ENCODE results near the gene DNMT3B.

Gene DNMT3B

DNA sequence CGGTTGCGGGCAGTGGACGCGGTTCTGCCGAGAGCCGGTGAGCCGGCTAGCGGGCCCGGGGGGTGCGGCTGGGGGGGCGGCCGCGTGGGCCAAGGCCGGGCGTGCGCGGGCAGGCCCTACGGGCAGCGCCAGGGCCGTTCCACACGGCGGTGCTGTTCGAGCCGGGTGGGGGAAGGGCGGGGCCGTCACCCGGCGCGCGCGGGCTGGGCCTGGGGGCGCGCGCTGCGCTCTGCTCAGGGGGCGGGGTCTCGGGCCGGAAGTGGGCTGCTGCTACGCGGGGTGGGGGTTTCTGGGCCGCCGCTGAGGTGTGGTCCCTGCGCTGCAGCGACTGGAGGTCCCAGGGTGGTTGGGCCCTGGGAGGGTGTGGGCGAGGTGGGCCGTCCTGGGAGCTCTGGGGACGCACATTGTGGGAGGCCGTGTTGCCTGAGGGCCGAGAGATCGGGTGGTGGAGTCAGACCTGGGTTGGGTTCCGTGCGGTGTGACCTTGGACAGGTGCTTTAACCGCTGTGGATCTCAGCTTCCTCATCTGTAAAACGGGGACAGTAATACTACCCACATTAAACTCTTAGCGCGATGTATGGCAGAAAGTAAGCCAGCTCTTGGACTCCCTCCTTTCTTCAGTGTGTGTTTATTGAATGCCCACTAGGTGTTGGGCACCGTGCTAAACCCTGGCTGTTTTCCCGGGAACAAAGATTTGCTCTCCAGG, 58.0 kb downstream of the DNMT3B start:
- DNase-seq (ENCODE audit: low read depth): peak; percentile 37
- TF ChIP-seq, protein P1, sequence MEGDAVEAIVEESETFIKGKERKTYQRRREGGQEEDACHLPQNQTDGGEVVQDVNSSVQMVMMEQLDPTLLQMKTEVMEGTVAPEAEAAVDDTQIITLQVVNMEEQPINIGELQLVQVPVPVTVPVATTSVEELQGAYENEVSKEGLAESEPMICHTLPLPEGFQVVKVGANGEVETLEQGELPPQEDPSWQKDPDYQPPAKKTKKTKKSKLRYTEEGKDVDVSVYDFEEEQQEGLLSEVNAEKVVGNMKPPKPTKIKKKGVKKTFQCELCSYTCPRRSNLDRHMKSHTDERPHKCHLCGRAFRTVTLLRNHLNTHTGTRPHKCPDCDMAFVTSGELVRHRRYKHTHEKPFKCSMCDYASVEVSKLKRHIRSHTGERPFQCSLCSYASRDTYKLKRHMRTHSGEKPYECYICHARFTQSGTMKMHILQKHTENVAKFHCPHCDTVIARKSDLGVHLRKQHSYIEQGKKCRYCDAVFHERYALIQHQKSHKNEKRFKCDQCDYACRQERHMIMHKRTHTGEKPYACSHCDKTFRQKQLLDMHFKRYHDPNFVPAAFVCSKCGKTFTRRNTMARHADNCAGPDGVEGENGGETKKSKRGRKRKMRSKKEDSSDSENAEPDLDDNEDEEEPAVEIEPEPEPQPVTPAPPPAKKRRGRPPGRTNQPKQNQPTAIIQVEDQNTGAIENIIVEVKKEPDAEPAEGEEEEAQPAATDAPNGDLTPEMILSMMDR (conservative IDR thresholded peaks at IDR 0.05; ENCODE audit: low read depth, low read length): peak; percentile 4

DNA sequence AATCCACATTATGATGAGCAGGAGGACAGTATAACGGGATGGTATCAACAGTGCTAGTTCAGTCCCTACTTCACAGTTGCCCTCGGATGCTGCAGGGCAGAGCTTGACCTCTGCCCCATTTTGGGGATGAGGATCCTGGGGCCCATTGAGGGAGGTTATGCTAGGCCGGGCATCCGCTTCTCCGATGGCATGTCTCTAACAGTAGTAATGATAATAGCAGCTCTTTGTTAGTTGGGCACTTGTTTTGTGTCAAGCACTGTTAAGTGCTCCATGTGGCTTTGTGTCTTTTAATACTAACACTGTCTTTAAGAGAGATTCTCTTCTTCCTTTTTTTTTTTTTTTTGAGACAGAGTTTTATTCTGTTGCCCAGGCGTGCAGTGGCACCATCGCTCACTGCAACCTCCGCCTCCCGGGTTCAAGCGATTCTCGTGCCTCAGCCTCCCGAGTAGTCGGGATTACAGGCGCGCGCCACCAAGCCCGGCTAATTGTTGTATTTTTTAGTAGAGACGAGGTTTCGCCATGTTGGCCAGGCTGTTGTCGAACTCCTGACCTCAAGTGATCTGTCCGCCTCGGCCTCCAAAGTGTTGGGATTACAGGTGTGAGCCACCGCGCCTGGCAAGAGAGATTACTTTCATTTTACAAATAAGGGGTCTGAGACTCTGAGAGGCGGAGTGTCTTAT, 58.7 kb downstream of the DNMT3B start:
- TF ChIP-seq, protein P1 (conservative IDR thresholded peaks at IDR 0.05; ENCODE audit: low read depth, low read length): no peak
- peak overlapping the region; percentile 91 for H3K4me3 ChIP-seq (ENCODE audit: low read depth, low read length)
- no peak for DNase-seq (ENCODE audit: low read depth)

More for the DNA sequence above, 58.0 kb downstream of the DNMT3B start:
- H3K4me3 ChIP-seq (ENCODE audit: low read depth, low read length): peak overlapping the region; percentile 91

DNA sequence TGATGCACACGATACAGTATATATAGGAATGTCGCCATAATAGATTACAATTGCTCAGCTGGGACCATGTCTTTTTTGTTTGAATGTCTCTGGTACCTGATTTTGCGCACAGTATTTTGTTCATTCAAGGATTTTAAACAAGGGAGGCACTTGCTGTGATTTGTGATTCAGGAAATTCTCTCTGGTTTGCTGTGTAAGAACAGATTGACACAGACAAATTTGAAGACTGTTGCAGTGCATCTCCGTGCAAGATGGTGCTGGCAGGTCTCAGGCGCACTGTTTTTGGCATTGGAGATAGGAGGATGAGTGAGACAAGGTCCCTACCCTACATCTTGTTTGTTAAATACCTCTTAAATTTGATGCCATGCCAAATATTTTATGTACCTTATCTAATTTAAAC, 60.0 kb downstream of the DNMT3B start:
- no peak overlapping the region for H3K4me3 ChIP-seq (ENCODE audit: low read depth, low read length)
- TF ChIP-seq, protein P1 (conservative IDR thresholded peaks at IDR 0.05; ENCODE audit: low read depth, low read length): no peak

DNA sequence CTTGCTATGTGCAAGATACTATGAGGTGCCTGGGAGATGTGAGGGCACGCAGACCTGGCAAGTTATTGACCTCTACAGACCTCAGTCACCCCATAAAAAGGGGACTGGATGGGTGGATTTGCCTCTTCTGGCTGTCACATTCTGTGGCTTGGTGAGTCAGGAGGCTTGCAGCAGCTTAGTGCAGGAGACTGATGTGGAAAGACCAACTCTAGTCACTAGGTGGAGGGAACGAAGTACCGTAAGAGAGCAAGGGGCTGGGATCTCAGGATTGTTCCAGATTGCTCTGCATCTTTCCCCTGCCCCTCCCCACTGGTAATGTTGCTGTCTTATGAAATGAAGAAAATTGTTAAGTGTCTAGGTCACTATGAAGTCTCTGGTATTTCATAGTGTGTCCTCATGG, 60.9 kb downstream of the DNMT3B start:
- H3K4me3 ChIP-seq (ENCODE audit: low read depth, low read length): no peak overlapping the region
- DNase-seq (ENCODE audit: low read depth): peak; percentile 88
- TF ChIP-seq, protein P1 (conservative IDR thresholded peaks at IDR 0.05; ENCODE audit: low read depth, low read length): peak; percentile 47

More for the DNA sequence above, 60.0 kb downstream of the DNMT3B start:
- DNase-seq (ENCODE audit: low read depth): no peak

DNA sequence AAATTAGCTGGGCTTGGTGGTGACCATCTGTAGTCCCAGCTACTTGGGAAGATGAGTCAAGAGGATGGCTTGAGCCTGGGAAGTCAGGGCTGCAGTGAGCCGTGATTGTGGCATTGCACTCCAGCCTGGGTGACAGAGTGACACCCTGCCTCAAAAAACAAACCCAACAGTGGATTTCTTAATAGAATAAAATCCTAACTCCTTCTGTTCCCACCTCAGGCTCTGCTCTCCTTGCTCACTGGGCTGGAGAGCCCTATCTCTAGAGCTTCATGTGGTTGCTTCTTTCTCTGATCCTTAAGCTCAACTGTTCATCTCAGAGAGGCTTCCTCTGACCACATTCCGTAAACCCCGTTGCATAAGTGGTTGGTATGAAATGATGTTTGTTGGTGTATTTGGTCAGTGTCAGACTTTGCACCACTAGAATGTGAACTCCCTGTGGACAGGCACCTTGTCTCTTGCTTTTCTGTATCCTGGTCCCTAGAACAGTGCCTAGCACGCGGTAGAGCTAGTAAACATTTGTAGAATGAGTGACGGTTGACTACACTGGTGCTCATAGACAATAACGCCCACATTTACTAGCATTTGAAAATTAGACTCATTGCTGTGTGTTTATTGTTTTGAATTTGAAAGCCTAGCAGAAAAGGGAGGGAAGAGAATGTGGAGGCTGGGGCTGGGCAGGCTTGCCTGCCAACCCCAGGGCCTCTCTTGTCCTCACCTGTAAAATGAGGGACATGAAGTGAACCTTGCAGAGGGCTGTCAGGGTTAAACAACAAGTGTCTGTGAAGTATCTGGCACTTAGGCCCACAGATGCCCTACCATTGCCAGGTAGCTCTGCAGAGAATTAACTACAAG, 61.8 kb downstream of the DNMT3B start:
- peak; percentile 63 for DNase-seq (ENCODE audit: low read depth)
- TF ChIP-seq, protein P1 (conservative IDR thresholded peaks at IDR 0.05; ENCODE audit: low read depth, low read length): no peak
- H3K4me3 ChIP-seq (ENCODE audit: low read depth, low read length): no peak overlapping the region

DNA sequence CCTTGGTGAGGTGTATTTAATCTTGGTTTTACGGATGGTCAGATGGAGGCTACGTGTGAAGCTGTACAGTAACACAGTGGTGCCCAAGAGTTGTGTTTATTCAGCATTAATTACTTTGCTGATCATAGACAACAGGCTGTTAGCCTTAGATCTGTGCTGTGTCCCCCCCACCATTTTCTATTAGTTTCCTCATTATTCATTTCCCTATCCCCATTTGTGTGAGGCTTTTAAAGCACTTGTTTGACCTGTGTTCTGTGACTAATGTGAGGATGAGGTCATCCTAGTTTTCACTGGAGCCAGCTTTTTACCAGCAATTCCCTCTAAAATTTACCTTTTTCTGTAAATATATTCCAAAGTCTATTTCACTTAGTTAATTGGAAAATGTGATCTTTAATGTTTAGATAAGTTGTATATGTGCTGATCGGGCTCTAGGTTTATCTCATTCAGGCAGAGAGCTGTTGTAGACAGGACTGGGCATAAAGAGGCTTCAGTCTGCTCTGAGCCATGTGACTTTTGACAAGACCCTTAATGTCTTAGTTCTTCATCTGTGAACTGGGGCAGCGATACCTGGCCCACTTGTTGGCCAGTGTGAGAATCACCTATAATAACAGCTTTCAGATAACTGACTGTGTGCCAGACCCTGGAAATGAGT, 66.0 kb downstream of the DNMT3B start:
- no peak overlapping the region for H3K4me3 ChIP-seq (ENCODE audit: low read depth, low read length)
- TF ChIP-seq, protein P1 (conservative IDR thresholded peaks at IDR 0.05; ENCODE audit: low read depth, low read length): no peak
- peak; percentile 39 for DNase-seq (ENCODE audit: low read depth)
